ENCODE results near the gene SH3RF3. TPM values are rescaled to one million over a fixed set of nuclear protein-coding genes. Genes with fewer than 3 reads are reported as not detected.

The SH3RF3 gene
- polyA plus RNA-seq, 1 donor (not counting 4 experiments of a cell fraction or from before 2014, with no cell fraction given), result 0.08 TPM

GRCh38 chr2:109155553-109156451 is 26.8 kb downstream of the SH3RF3 start:
- H3K79me2 ChIP-seq (ENCODE audit: control insufficient read depth, insufficient read depth, low read length), result no peaks in the 10 kb centered on the region
- peaks cover 38% of the 10 kb centered on the region for H3K27me3 ChIP-seq (ENCODE audit: control insufficient read depth, extremely low read depth, insufficient read depth, low read length)
- no peaks in the 10 kb centered on the region for H3K9me3 ChIP-seq (ENCODE audit: control insufficient read depth, low read depth, low read length)
- no peak overlapping the region for H3K27ac ChIP-seq (ENCODE audit: control insufficient read depth, insufficient read depth, low read length)
- H3K9me1 ChIP-seq (ENCODE audit: control insufficient read depth, extremely low read depth, insufficient read depth, low read length), result no peaks in the 10 kb centered on the region
- H3K4me2 ChIP-seq (ENCODE audit: control insufficient read depth, extremely low read depth, insufficient read depth, low read depth, low read length), result no peak overlapping the region
- no peak overlapping the region for H3K9ac ChIP-seq (ENCODE audit: control insufficient read depth, extremely low read depth, insufficient read depth, low read length)
- H4K20me1 ChIP-seq (ENCODE audit: control insufficient read depth, extremely low read depth, insufficient read depth, low read length), result no peaks in the 10 kb centered on the region
- DNase-seq (ENCODE audit: low read depth, low spot score) (no peak), FAIRE-seq (no peak)
- no peaks in the 10 kb centered on the region for H3K36me3 ChIP-seq (ENCODE audit: control insufficient read depth in 2 of 2, extremely low read depth in 1 of 2, insufficient read depth in 2 of 2, low read length in 2 of 2)
- H3K4me1 ChIP-seq (ENCODE audit: control insufficient read depth, extremely low read depth, insufficient read depth, low read length), result no peaks in the 10 kb centered on the region
- no peak for TF ChIP-seq CTCF (optimal IDR thresholded peaks at IDR 0.05 in 1 of 3, IDR thresholded peaks at IDR 0.05 in 1 of 3, conservative IDR thresholded peaks at IDR 0.05 in 1 of 3; ENCODE audit: extremely low read depth in 1 of 3, insufficient read depth in 2 of 3, low read length in 3 of 3)
- TF ChIP-seq EZH2 (IDR thresholded peaks at IDR 0.05; ENCODE audit: low read length), result no peak
- no peak overlapping the region for H3K4me3 ChIP-seq (ENCODE audit: control insufficient read depth in 2 of 3, extremely low read depth in 1 of 3, insufficient read depth in 2 of 3, low read depth in 1 of 3, low read length in 3 of 3)
- dilution Hi-C loops (cut with MboI; ENCODE audit: extremely low pct_ligation_motif_present, low sequenced_read_pairs), result no loop called here
- no peak overlapping the region for H2AFZ ChIP-seq (ENCODE audit: control insufficient read depth, low read length)

- Histone ChIP-seq H3K27ac (ENCODE audit: control insufficient read depth, insufficient read depth, low read length) (no peak overlapping the region), H3K27me3 (ENCODE audit: control insufficient read depth, extremely low read depth, insufficient read depth, low read length) (peaks cover 33% of the 10 kb centered on the region), H3K9me1 (ENCODE audit: control insufficient read depth, extremely low read depth, insufficient read depth, low read length) (no peaks in the 10 kb centered on the region), H3K4me3 (ENCODE audit: control insufficient read depth in 2 of 3, extremely low read depth in 1 of 3, insufficient read depth in 2 of 3, low read depth in 1 of 3, low read length in 3 of 3) (no peak overlapping the region), H2AFZ (ENCODE audit: control insufficient read depth, low read length) (no peak overlapping the region), H3K36me3 (ENCODE audit: control insufficient read depth in 2 of 2, extremely low read depth in 1 of 2, insufficient read depth in 2 of 2, low read length in 2 of 2) (no peaks in the 10 kb centered on the region), H3K9me3 (ENCODE audit: control insufficient read depth, low read depth, low read length) (no peaks in the 10 kb centered on the region), H3K79me2 (ENCODE audit: control insufficient read depth, insufficient read depth, low read length) (no peaks in the 10 kb centered on the region), H3K4me2 (ENCODE audit: control insufficient read depth, extremely low read depth, insufficient read depth, low read depth, low read length) (no peak overlapping the region), H3K4me1 (ENCODE audit: control insufficient read depth, extremely low read depth, insufficient read depth, low read length) (no peaks in the 10 kb centered on the region), H3K9ac (ENCODE audit: control insufficient read depth, extremely low read depth, insufficient read depth, low read length) (no peak overlapping the region), H4K20me1 (ENCODE audit: control insufficient read depth, extremely low read depth, insufficient read depth, low read length) (no peaks in the 10 kb centered on the region)
- no peak for FAIRE-seq
- dilution Hi-C loops (cut with MboI; ENCODE audit: extremely low pct_ligation_motif_present, low sequenced_read_pairs), result no loop called here
- TF ChIP-seq EZH2 (IDR thresholded peaks at IDR 0.05; ENCODE audit: low read length) (no peak), CTCF (optimal IDR thresholded peaks at IDR 0.05 in 1 of 3, IDR thresholded peaks at IDR 0.05 in 1 of 3, conservative IDR thresholded peaks at IDR 0.05 in 1 of 3; ENCODE audit: extremely low read depth in 1 of 3, insufficient read depth in 2 of 3, low read length in 3 of 3) (no peak)
- DNase-seq (ENCODE audit: low read depth, low spot score), result no peak
Observed at GRCh38 chr2:109157563-109158105, 28.6 kb downstream of the SH3RF3 start.

All from keratinocyte (primary cell).